ENCODE data around the gene BSG. TPM values are rescaled to one million over a fixed set of nuclear protein-coding genes. Genes with fewer than 3 reads are reported as not detected.

BSG gene
- polyA plus RNA-seq, 2 of the 4 experiments (the other 2 are of a cell fraction) = 285 to 579 TPM

GRCh38 chr19:597406-598315 is 25.3 kb downstream of the BSG start (continued):
- TF ChIP-seq KDM1A (IDR thresholded peaks at IDR 0.05; ENCODE audit: low read depth) (peak; percentile 47; the same call in 1 of the 2 replicates), PHF8 (IDR thresholded peaks at IDR 0.05; ENCODE audit: borderline replicate concordance, low read depth) (no peak), MAFK (IDR thresholded peaks at IDR 0.05; ENCODE audit: partially characterized antibody) (no peak), BCL3 (IDR thresholded peaks at IDR 0.05) (no peak), HEYL (CRISPR knock-in tag; IDR thresholded peaks at IDR 0.05) (peak; percentile 35; the same call in 1 of the 2 replicates), CBX2 (IDR thresholded peaks at IDR 0.05; ENCODE audit: borderline replicate concordance, low read depth) (no peak), REST (IDR thresholded peaks at IDR 0.05) (no peak), RFX5 (IDR thresholded peaks at IDR 0.05) (no peak), BHLHE40 (IDR thresholded peaks at IDR 0.05; ENCODE audit: low read depth, low read length) (no peak), PBX3 (IDR thresholded peaks at IDR 0.05) (no peak)

GRCh38 chr19:601310-601709 is 28.9 kb downstream of the BSG start:
- ChIA-PET CTCF (interaction anchor here (1.9 kb wide), 1 partner anchor 13 kb away, joined by 4 read pairs; no protein-coding TSS in a partner anchor), POLR2A (no interaction called here)
- no peak for FAIRE-seq
- H3K4me2 ChIP-seq = no peak overlapping the region
- no peaks in the 10 kb centered on the region for H3K4me1 ChIP-seq
- H3K27ac ChIP-seq = no peak overlapping the region
- DNase-seq (ENCODE audit: low read depth in 1 of 2, low spot score in 1 of 2) = no peak
- no peak overlapping the region for H3K4me3 ChIP-seq
- whole genome bisulfite sequencing (ENCODE audit: missing lambda C conversion rate) = 95% methylated on average over 28 of the region's 28 CpGs
- no peak for ATAC-seq
- no peaks in the 10 kb centered on the region for H3K9me3 ChIP-seq
- no peak for TF ChIP-seq POLR2AphosphoS2 (conservative IDR thresholded peaks at IDR 0.05; ENCODE audit: low read length)
- no peak for TF ChIP-seq HMGXB4 (CRISPR knock-in tag; IDR thresholded peaks at IDR 0.05; ENCODE audit: borderline replicate concordance)
- no peak for TF ChIP-seq ZFP36 (IDR thresholded peaks at IDR 0.05; ENCODE audit: borderline replicate concordance, partially characterized antibody)
- no peak for TF ChIP-seq PBX3 (IDR thresholded peaks at IDR 0.05)
- no peak for TF ChIP-seq KDM1A (IDR thresholded peaks at IDR 0.05; ENCODE audit: low read depth)
- no peak for TF ChIP-seq HES2 (IDR thresholded peaks at IDR 0.05)
- no peak for TF ChIP-seq CBX8 (IDR thresholded peaks at IDR 0.05)
- no peak for TF ChIP-seq NR3C1 (IDR thresholded peaks at IDR 0.05)
- no peak for TF ChIP-seq POLR2A (IDR thresholded peaks at IDR 0.05; ENCODE audit: low read length)
- TF ChIP-seq EP300 (IDR thresholded peaks at IDR 0.05) = no peak
- no peak for TF ChIP-seq SREBF2 (IDR thresholded peaks at IDR 0.05)
- TF ChIP-seq CEBPB (IDR thresholded peaks at IDR 0.05) = no peak
- TF ChIP-seq GATA3 (IDR thresholded peaks at IDR 0.05; ENCODE audit: borderline replicate concordance) = no peak
- no peak for TF ChIP-seq KDM5A (IDR thresholded peaks at IDR 0.05)
- TF ChIP-seq NFE2L2 (conservative IDR thresholded peaks at IDR 0.05; ENCODE audit: low read length) = no peak
- TF ChIP-seq REST (IDR thresholded peaks at IDR 0.05) = no peak
- no peak for TF ChIP-seq ZSCAN20 (CRISPR knock-in tag; IDR thresholded peaks at IDR 0.05)
- TF ChIP-seq SMC3 (IDR thresholded peaks at IDR 0.05) = no peak

Measured in A549 (cell line).